A673 (cell line): ENCODE results near the gene MYT1. TPM values are rescaled to one million over a fixed set of nuclear protein-coding genes. Genes with fewer than 3 reads are reported as not detected.

Experiments
- BruUV-seq: library from RNA; stranded (reverse); fragments of 400-500 nt; replicated peaks from 2 replicates; lab custom pipeline; 2021; lab: Mats Ljungman, UMichigan
- CTCF ChIA-PET: fragments of 300-600 bp; sonication (Branson Sonifier 250); formaldehyde crosslinking; loops from one replicate; lab custom pipeline; 2022; ENCODE audit warnings: antibody characterized with exemption; lab: Charles Lee
- POLR2A ChIA-PET: fragments of 300-600 bp; sonication (Branson Sonifier 250); formaldehyde crosslinking; loops from one replicate; lab custom pipeline; 2022; ENCODE audit warnings: antibody characterized with exemption; ENCODE audit not compliant: low non-redundant PET; lab: Charles Lee
- DNase-seq: peaks from one replicate; pipeline ENCODE4 v3.0.0-alpha.2; 2015; ENCODE audit warnings: low spot score
- H3K27ac ChIP-seq: fragments of 200-600 bp; sonication (generic); 2 replicates; pipeline ENCODE4 v1.5.1; 2016; ENCODE audit warnings: mixed run types, low read depth, mild to moderate bottlenecking, mixed read lengths, antibody characterized with exemption, low read length; ENCODE audit not compliant: poor library complexity, severe bottlenecking
- H3K27me3 ChIP-seq: fragments of 200-600 bp; sonication (generic); replicated peaks from 2 replicates; pipeline ENCODE4 v1.6.1; 2017; ENCODE audit warnings: mixed run types, low read depth, mild to moderate bottlenecking, mixed read lengths, antibody characterized with exemption, low read length; ENCODE audit not compliant: insufficient read depth, poor library complexity
- H3K36me3 ChIP-seq: fragments of 200-600 bp; sonication (generic); 2 replicates; pipeline ENCODE4 v1.6.1; 2016; ENCODE audit warnings: mixed run types, mild to moderate bottlenecking, mixed read lengths, antibody characterized with exemption, low read length; ENCODE audit not compliant: insufficient read depth, poor library complexity, severe bottlenecking
- H3K4me1 ChIP-seq: fragments of 200-600 bp; sonication (generic); 2 replicates; pipeline ENCODE4 v1.6.1; 2017; ENCODE audit warnings: mixed run types, mild to moderate bottlenecking, mixed read lengths, antibody characterized with exemption, low read length; ENCODE audit not compliant: insufficient read depth, poor library complexity, severe bottlenecking
- H3K4me3 ChIP-seq: fragments of 200-600 bp; sonication (generic); 2 replicates; pipeline ENCODE4 v1.5.1; 2016; ENCODE audit warnings: low read depth, mixed run types, mild to moderate bottlenecking, mixed read lengths, low read length; ENCODE audit not compliant: poor library complexity, severe bottlenecking
- H3K9me3 ChIP-seq: fragments of 200-600 bp; sonication (generic); 2 replicates; pipeline ENCODE4 v1.6.1; 2016; ENCODE audit warnings: mixed run types, low read depth, mild to moderate bottlenecking, mixed read lengths, antibody characterized with exemption, low read length; ENCODE audit not compliant: poor library complexity, severe bottlenecking
- CTCF ChIP-seq: fragments of 300-800, 200-600 bp; sonication (generic); conservative IDR thresholded peaks from 2 replicates; pipeline ENCODE4 v1.5.1; 2017; ENCODE audit warnings: low read depth, mild to moderate bottlenecking, antibody characterized with exemption, low read length, moderate library complexity, mixed read lengths
- EZH2 ChIP-seq: fragments of 200-600 bp; sonication (generic); IDR thresholded peaks from 2 replicates; pipeline ENCODE4 v1.6.1; 2017; ENCODE audit warnings: borderline replicate concordance, low read depth, mild to moderate bottlenecking, mixed read lengths, antibody characterized with exemption, low read length; ENCODE audit not compliant: poor library complexity, severe bottlenecking
- intact Hi-C: fragments of 100-400 bp; cut with micrococcal nuclease; formaldehyde crosslinking; loops from one replicate; pipeline ENCODE4 v1.10.0; 2022; ENCODE audit not compliant: unreplicated experiment
- total RNA-seq: library from RNA; stranded (reverse); gene quantifications from 2 replicates; pipeline ENCODE4 v1.2.3, GENCODE V29; 2021

The MYT1 gene
- total RNA-seq, 1 experiment from 2014 or later: not detected

- intact Hi-C loops: no loop called here
- Histone ChIP-seq H3K27me3 (peaks cover 86% of the 10 kb centered on the region), H3K36me3 (no peaks in the 10 kb centered on the region), H3K4me1 (no peaks in the 10 kb centered on the region), H3K4me3 (no peak overlapping the region), H3K9me3 (no peaks in the 10 kb centered on the region), H3K27ac (no peak overlapping the region)
- DNase-seq: no peak
- TF ChIP-seq EZH2 (no peak), CTCF (no peak)
- BruUV-seq: no TSS peak
- ChIA-PET POLR2A (interaction anchor here (0.6 kb wide), 1 partner anchor 839 kb away, joined by 6 read pairs; no protein-coding TSS in a partner anchor), CTCF (no interaction called here)
Observed at GRCh38 chr20:64165866-64166600, 1.8 kb downstream of the MYT1 start.

- CTCF ChIA-PET: no interaction called here
- intact Hi-C loops: no loop called here
- no TSS peak for BruUV-seq
- no peak for TF ChIP-seq CTCF
- TF ChIP-seq EZH2: no peak
- peaks cover 79% of the 10 kb centered on the region for H3K27me3 ChIP-seq
- H3K36me3 ChIP-seq: no peaks in the 10 kb centered on the region
- no peak overlapping the region for H3K4me3 ChIP-seq
- no peaks in the 10 kb centered on the region for H3K9me3 ChIP-seq
- no peak for DNase-seq
- no peak overlapping the region for H3K27ac ChIP-seq
- POLR2A ChIA-PET: interaction anchor here (0.6 kb wide), 1 partner anchor 840 kb away, joined by 6 read pairs; no protein-coding TSS in a partner anchor
- H3K4me1 ChIP-seq: no peaks in the 10 kb centered on the region
Observed at GRCh38 chr20:64166721-64167615, 2.7 kb downstream of the MYT1 start.

GRCh38 chr20:64167676-64168075 is 3.4 kb downstream of the MYT1 start:
- H3K4me1 ChIP-seq: no peaks in the 10 kb centered on the region
- CTCF ChIA-PET: no interaction called here

More at GRCh38 chr20:64167676-64168075, 3.4 kb downstream of the MYT1 start:
- intact Hi-C loops: no loop called here
- peaks cover 76% of the 10 kb centered on the region for H3K27me3 ChIP-seq
- no TSS peak for BruUV-seq
- no peak overlapping the region for H3K4me3 ChIP-seq
- no peak for TF ChIP-seq CTCF
- TF ChIP-seq EZH2: no peak
- no peak for DNase-seq
- no peaks in the 10 kb centered on the region for H3K9me3 ChIP-seq
- H3K27ac ChIP-seq: no peak overlapping the region
- POLR2A ChIA-PET: no interaction called here
- no peaks in the 10 kb centered on the region for H3K36me3 ChIP-seq
